Measurements from ENCODE around the gene TUBB4B. TPM values are rescaled to one million over a fixed set of nuclear protein-coding genes. Genes with fewer than 3 reads are reported as not detected.

The TUBB4B gene
- total and polyA plus RNA-seq, 2 of the 4 experiments (the other 2 are of a cell fraction): 237 to 529 TPM

- Histone ChIP-seq H3K9me3 (ENCODE audit: control insufficient read depth, insufficient read depth, low read length) (no peaks in the 10 kb centered on the region), H3K36me3 (ENCODE audit: control insufficient read depth, insufficient read depth, low read length) (no peaks in the 10 kb centered on the region), H2BK20ac (ENCODE audit: low read depth, low read length) (no peak overlapping the region), H4K91ac (ENCODE audit: insufficient read depth, low read depth, low read length) (no peak overlapping the region), H4K8ac (ENCODE audit: low read depth in 2 of 2, low read length in 2 of 2) (no peak overlapping the region), H3K9me1 (ENCODE audit: insufficient read depth, low read length) (0 out of 2 replicates have a peak, but pooled peaks cover 2% of the 10 kb centered on the region), H4K20me1 (ENCODE audit: insufficient read depth, low read length) (peaks cover 34% of the 10 kb centered on the region), H3K27me3 (ENCODE audit: control insufficient read depth, insufficient read depth, low read length) (no peaks in the 10 kb centered on the region), H2BK5ac (ENCODE audit: low read depth, low read length, poor library complexity, severe bottlenecking) (no peak overlapping the region), H2AFZ (replicated peaks; ENCODE audit: low read length, poor library complexity) (no peak overlapping the region), H3K56ac (ENCODE audit: extremely low read depth, insufficient read depth, low read length) (no peak overlapping the region), H3K4me2 (ENCODE audit: low read depth, low read length) (peak overlapping the region; percentile 69; the same call in 1 of the 2 replicates), H3K4me3 (ENCODE audit: insufficient read depth, low read depth, low read length) (no peak overlapping the region), H3K9ac (ENCODE audit: low read depth, low read length) (no peak overlapping the region), H3K4me1 (ENCODE audit: control insufficient read depth, insufficient read depth, low read length) (peaks cover 17% of the 10 kb centered on the region), H2BK120ac (ENCODE audit: low read depth, low read length) (no peak overlapping the region), H3K23ac (ENCODE audit: low read depth, low read length) (peak overlapping the region; percentile 51; the same call in 1 of the 2 replicates), H2AK5ac (ENCODE audit: low read depth, low read length) (no peak overlapping the region), H3K79me1 (ENCODE audit: low read depth in 1 of 2, low read length in 2 of 2) (peaks cover 9 to 77% of the 10 kb centered on the region in 2 experiments), H3K4ac (ENCODE audit: low read depth, low read length) (no peak overlapping the region), H2BK15ac (ENCODE audit: low read depth, low read length) (no peak overlapping the region), H2AK9ac (replicated peaks; ENCODE audit: low read depth, low read length, poor library complexity) (peak overlapping the region; percentile 89), H4K5ac (ENCODE audit: low read depth, low read length) (no peak overlapping the region), H3K18ac (ENCODE audit: low read depth, low read length) (no peak overlapping the region), H3K27ac (ENCODE audit: insufficient read depth, low read length) (no peak overlapping the region), H3K14ac (replicated peaks; ENCODE audit: low read depth, low read length) (no peak overlapping the region)
- BruUV-seq (replicated peaks): no TSS peak
- in situ Hi-C loops (cut with MboI; ENCODE audit: low sequenced_read_pairs) (no loop called here), intact Hi-C loops (cut with micrococcal nuclease) (no loop called here), dilution Hi-C loops (cut with HindIII; ENCODE audit: low sequenced_read_pairs, unreplicated experiment) (no loop called here)
- TF ChIP-seq RAD21 (IDR thresholded peaks at IDR 0.05; ENCODE audit: low read length) (no peak), CTCF (conservative IDR thresholded peaks at IDR 0.05; ENCODE audit: low read depth, low read length) (no peak), FOS (IDR thresholded peaks at IDR 0.05; ENCODE audit: low read depth, low read length) (no peak), RCOR1 (IDR thresholded peaks at IDR 0.05; ENCODE audit: insufficient replicate concordance, low read length) (no peak), CHD1 (IDR thresholded peaks at IDR 0.05; ENCODE audit: low read depth, low read length) (no peak)
- ATAC-seq (ENCODE audit: low read depth) (no peak), DNase-seq (no peak)
- WGBS, 2 experiments (ENCODE audit: extremely low coverage in 2 of 2, insufficient read length in 1 of 2): 89% methylated on average over 12 of the region's 19 CpGs; no CpG with 5 or more reads in 1 of the 2 experiments
- POLR2A ChIA-PET (ENCODE audit: unreplicated experiment): interaction anchor here (1.3 kb wide), 2 partner anchors 9 to 43 kb away, joined by 3 to 4 read pairs; partner anchors contain the start of genes SSNA1 and TUBB4B
- CTCF ChIA-PET: no interaction called here
Observed at GRCh38 chr9:137198051-137198901, 42.8 kb upstream of the TUBB4B start.

All from IMR-90 (cell line).